ES-I3 (cell line): ENCODE measurements around the gene C2CD4A.

Source experiments
- H3K36me3 ChIP-seq: 2 replicates; pipeline ENCODE4 v1.6.1; 2013; ENCODE audit warnings: mild to moderate bottlenecking, low read length, control low read depth, moderate library complexity; ENCODE audit not compliant: insufficient read depth
- H3K4me1 ChIP-seq: 2 replicates; pipeline ENCODE4 v1.6.1; 2013; ENCODE audit warnings: mild to moderate bottlenecking, control low read depth, low read length; ENCODE audit not compliant: insufficient read depth
- H3K9ac ChIP-seq: 2 replicates; pipeline ENCODE4 v1.6.1; 2013; ENCODE audit warnings: low read depth, mild to moderate bottlenecking, low read length, moderate library complexity
- H3K9me3 ChIP-seq: 2 replicates; pipeline ENCODE4 v1.6.1; 2013; ENCODE audit warnings: mild to moderate bottlenecking, low read length, moderate library complexity; ENCODE audit not compliant: control insufficient read depth, insufficient read depth

The C2CD4A gene

GRCh38 chr15:62053439-62054085, 13.2 kb upstream of the C2CD4A start:
- H3K9me3 ChIP-seq, result no peaks in the 10 kb centered on the region
- no peaks in the 10 kb centered on the region for H3K36me3 ChIP-seq
- no peak overlapping the region for H3K9ac ChIP-seq
- no peaks in the 10 kb centered on the region for H3K4me1 ChIP-seq

GRCh38 chr15:62054979-62055378, 11.8 kb upstream of the C2CD4A start:
- Histone ChIP-seq H3K4me1 (no peaks in the 10 kb centered on the region), H3K9ac (no peak overlapping the region), H3K36me3 (no peaks in the 10 kb centered on the region), H3K9me3 (no peaks in the 10 kb centered on the region)

GRCh38 chr15:62057341-62057980, 9.3 kb upstream of the C2CD4A start:
- Histone ChIP-seq H3K4me1 (no peaks in the 10 kb centered on the region; the same call in 1 of the 2 replicates), H3K9me3 (no peaks in the 10 kb centered on the region), H3K9ac (no peak overlapping the region), H3K36me3 (no peaks in the 10 kb centered on the region)

- H3K36me3 ChIP-seq, result no peaks in the 10 kb centered on the region
- H3K4me1 ChIP-seq, result no peaks in the 10 kb centered on the region; the same call in 1 of the 2 replicates
- no peak overlapping the region for H3K9ac ChIP-seq
- no peaks in the 10 kb centered on the region for H3K9me3 ChIP-seq
Measured at GRCh38 chr15:62058327-62059028, 8.3 kb upstream of the C2CD4A start.

GRCh38 chr15:62059108-62059815, 7.5 kb upstream of the C2CD4A start:
- Histone ChIP-seq H3K9me3 (no peaks in the 10 kb centered on the region), H3K36me3 (no peaks in the 10 kb centered on the region), H3K4me1 (no peaks in the 10 kb centered on the region; the same call in 1 of the 2 replicates), H3K9ac (peak overlapping the region; percentile 54)

GRCh38 chr15:62059816-62060112, 7.0 kb upstream of the C2CD4A start:
- peak overlapping the region; percentile 54 for H3K9ac ChIP-seq
- H3K4me1 ChIP-seq, result no peaks in the 10 kb centered on the region; the same call in 1 of the 2 replicates
- no peaks in the 10 kb centered on the region for H3K36me3 ChIP-seq
- no peaks in the 10 kb centered on the region for H3K9me3 ChIP-seq

GRCh38 chr15:62060113-62060895, 6.5 kb upstream of the C2CD4A start, which contains the start of gene VPS13C:
TSS of gene VPS13C (minus strand) at chr15:62060447. CDS start at chr15:62060374, 73 bp downstream.
- Histone ChIP-seq H3K9me3 (no peaks in the 10 kb centered on the region), H3K9ac (peak within 1 kb of the TSS; percentile 54), H3K4me1 (no peaks in the 10 kb centered on the region; the same call in 1 of the 2 replicates)

GRCh38 chr15:62060896-62061280, 5.9 kb upstream of the C2CD4A start:
- H3K9ac ChIP-seq, result peak overlapping the region; percentile 54
- no peaks in the 10 kb centered on the region; the same call in 1 of the 2 replicates for H3K4me1 ChIP-seq
- H3K36me3 ChIP-seq, result no peaks in the 10 kb centered on the region
- H3K9me3 ChIP-seq, result no peaks in the 10 kb centered on the region

More at GRCh38 chr15:62060113-62060895, 6.5 kb upstream of the C2CD4A start, which contains the start of gene VPS13C:
- no peaks in the 10 kb centered on the region for H3K36me3 ChIP-seq

- H3K36me3 ChIP-seq, result no peaks in the 10 kb centered on the region
- H3K9ac ChIP-seq, result no peak overlapping the region
- H3K4me1 ChIP-seq, result no peaks in the 10 kb centered on the region; the same call in 1 of the 2 replicates
- no peaks in the 10 kb centered on the region for H3K9me3 ChIP-seq
Measured at GRCh38 chr15:62063825-62064635, 2.7 kb upstream of the C2CD4A start.

- H3K36me3 ChIP-seq, result no peaks in the 10 kb centered on the region
- H3K9me3 ChIP-seq, result no peaks in the 10 kb centered on the region
- peak overlapping the region; percentile 34; the same call in 1 of the 2 replicates for H3K9ac ChIP-seq
- H3K4me1 ChIP-seq, result no peaks in the 10 kb centered on the region; the same call in 1 of the 2 replicates
Measured at GRCh38 chr15:62067448-62068044, 769 bp downstream of the C2CD4A start.

GRCh38 chr15:62068071-62068809, 1.5 kb downstream of the C2CD4A start:
- Histone ChIP-seq H3K9ac (peak overlapping the region; percentile 51; the same call in 1 of the 2 replicates), H3K36me3 (no peaks in the 10 kb centered on the region), H3K4me1 (no peaks in the 10 kb centered on the region; the same call in 1 of the 2 replicates), H3K9me3 (no peaks in the 10 kb centered on the region)

- peak overlapping the region; percentile 51; the same call in 1 of the 2 replicates for H3K9ac ChIP-seq
- H3K4me1 ChIP-seq, result no peaks in the 10 kb centered on the region; the same call in 1 of the 2 replicates
- no peaks in the 10 kb centered on the region for H3K9me3 ChIP-seq
Measured at GRCh38 chr15:62068810-62069167, 2.0 kb downstream of the C2CD4A start.

More at GRCh38 chr15:62068810-62069167, 2.0 kb downstream of the C2CD4A start:
- no peaks in the 10 kb centered on the region for H3K36me3 ChIP-seq
